DLD1 (cell line): Measurements from ENCODE around the gene MCAT.
"Not testable (repeated sequence)": the region's sequence is repeated elsewhere in the genome, so short reads cannot be mapped to it uniquely, and the experiment has no call there.

Experiments used
- in situ Hi-C: cut with HindIII; loops from 2 replicates; pipeline ENCODE4 v1.10.0; 2017; ENCODE audit warnings: low sequenced_read_pairs

MCAT gene

DNA sequence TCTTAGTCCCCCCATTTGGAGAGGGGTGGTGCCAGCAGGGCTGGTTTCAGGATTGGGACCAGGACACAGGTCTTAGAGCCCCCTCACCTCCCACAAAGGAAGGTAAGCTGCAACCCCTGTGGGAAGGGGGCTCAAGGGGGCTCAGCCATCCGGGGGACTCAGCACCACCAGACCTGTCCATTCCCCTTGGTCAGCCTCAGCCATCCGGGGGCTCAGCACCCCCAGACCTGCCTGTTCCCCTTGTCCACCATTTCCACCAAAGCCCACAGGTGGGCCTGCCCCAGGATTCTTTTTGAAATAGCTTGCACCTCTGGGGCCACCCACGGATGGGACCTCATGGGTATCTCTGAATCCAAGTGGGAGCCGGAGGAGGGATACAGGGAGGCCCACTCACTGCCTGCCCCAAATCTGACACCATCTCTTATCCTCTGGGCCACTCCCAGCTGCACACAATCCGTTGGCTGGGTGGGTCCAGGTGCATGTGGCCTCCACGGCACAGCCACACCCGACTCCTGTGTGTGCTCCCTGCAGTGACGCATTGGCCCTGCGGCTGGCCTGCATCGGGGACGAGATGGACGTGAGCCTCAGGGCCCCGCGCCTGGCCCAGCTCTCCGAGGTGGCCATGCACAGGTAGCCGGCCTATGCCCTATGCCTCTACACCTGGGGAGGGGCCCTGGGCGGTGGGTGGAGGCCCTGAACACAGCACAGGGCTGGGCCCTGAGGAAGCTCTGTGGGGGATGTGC is 15.9 kb downstream of the MCAT start:
- in situ Hi-C loops = no loop called here

DNA sequence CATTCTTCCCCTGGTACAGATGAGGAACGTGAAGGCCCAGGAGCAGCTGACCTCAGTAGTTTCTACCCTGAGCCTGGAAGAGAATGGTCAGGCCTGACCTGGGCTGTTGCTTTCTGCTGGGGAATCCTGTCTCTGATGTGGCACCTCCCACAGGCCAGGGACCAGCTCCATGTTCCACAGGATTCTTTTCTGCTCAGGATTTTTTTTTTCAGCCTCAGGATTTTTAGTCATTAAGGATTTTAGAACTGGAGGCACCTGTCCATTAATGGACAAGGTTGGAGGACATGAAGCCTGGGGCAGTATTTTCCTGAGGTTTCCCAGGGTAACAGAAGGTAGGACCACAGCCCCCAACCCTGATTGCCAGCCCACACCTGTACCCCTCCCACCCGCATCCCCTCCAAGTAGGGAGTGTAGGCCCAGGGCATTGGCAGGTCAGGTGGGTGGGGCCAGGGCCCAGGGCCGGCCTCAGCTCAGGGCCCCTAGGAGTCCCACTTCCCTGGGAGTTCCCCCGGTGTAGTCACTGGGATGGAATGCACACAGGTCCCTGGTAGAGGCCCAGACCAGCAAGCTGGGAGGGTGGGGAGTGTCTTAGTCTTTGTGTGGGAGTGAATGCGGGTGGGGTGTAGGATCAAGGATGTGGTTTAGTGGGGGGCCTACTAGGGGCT is 16.6 kb downstream of the MCAT start:
- in situ Hi-C loops = no loop called here

DNA sequence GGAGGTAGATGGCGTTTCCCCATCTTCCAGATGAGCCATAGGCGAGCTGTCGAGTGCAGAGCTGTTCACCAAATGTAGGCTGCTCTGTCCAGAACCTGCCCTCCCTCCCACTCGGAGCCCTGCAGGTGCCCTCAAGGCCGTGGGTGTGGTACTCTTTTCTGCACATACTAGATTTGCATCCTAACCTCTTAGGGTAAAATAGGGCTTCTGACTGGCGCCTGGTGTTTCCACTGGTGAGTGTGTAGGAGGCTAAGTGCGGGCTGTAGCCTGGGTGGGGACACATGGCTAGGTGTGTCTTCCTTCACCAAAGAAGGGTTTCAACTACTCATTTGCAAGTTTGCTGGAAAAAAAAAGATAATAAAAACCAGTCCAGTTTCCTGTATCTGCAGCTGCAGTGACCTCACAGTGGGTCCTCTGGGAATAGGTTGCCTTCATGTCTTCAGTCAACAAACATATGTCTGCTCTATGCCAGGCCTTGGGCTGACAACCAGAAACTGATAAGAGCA is 24.2 kb downstream of the MCAT start:
- in situ Hi-C loops = no loop called here

- in situ Hi-C loops = no loop called here
These were observed 25.0 kb downstream of the MCAT start for GRCh38 chr22:43118024-43118849.

DNA sequence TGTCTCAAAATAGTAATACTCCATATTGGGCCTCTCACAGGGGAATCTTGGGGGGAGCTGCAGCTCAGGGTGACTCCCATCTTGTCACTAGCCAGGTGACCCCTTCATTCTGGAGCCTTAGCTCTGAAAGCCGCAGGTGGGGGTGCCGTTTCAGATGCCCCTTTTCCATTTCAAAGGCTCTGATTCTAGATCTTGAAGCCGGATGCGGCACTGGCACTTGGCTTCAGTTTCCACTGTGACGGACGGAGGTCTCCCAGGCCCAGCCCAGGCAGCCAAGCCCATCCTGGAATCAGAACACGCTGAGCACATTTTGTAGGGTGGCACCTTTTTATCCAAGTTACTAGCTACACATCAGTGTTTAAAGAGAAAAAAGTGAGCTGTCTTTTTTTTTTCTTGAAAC is 26.3 kb downstream of the MCAT start:
- in situ Hi-C loops = no loop called here

GRCh38 chr22:43114958-43115357 is 28.2 kb downstream of the MCAT start:
- in situ Hi-C loops = no loop called here

- in situ Hi-C loops = no loop called here
These were observed 29.5 kb downstream of the MCAT start for GRCh38 chr22:43113526-43114251.

- in situ Hi-C loops = no loop called here
These were observed 32.1 kb downstream of the MCAT start for GRCh38 chr22:43110927-43111623.

GRCh38 chr22:43110444-43110926 is 32.7 kb downstream of the MCAT start, which contains the start of gene BIK:
BIK (plus strand) TSS chr22:43110750; CDS start chr22:43124023, 13,273 bp downstream.
- in situ Hi-C loops = no loop called here

- in situ Hi-C loops = no loop called here
These were observed 33.2 kb downstream of the MCAT start for GRCh38 chr22:43109921-43110443.

DNA sequence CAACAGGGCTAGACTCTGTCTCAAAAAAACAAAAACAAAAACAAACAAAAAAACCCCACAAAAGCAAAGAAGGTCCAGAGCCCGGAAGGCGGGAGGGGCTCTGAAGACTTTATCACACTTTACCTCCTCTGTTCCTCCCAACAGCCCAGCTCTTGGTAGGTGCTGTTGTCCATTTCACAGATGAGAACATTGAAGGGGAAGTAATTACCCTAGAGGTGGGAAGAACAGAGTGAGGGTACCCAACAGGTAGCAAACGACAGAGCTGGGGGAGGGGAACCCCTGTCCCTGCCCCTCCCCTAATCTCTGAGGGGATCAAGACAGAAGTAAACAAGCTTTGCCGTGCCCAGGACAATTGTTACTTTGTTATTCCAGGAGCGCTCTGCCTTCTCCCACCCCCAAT is 33.7 kb downstream of the MCAT start:
- in situ Hi-C loops = no loop called here

DNA sequence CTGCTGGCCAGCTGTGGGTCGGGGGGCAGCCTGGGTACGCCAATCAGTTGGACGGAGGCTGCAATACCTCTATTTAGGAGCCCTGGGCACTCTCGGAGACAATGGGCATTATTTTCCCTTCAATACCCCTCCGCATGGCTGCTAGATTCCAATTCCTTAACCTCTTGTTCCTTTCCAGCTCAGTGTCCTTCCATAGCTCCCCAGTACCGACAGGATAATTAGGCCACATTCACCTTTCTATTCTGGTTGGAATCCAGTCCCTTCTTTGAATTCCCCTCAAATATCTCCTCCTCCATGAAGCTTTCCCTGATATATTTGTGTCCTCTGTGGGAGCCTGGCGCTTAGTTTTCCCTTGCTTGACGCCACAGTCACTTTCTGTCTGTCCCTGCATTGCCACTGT is 36.9 kb downstream of the MCAT start:
- in situ Hi-C loops = no loop called here

DNA sequence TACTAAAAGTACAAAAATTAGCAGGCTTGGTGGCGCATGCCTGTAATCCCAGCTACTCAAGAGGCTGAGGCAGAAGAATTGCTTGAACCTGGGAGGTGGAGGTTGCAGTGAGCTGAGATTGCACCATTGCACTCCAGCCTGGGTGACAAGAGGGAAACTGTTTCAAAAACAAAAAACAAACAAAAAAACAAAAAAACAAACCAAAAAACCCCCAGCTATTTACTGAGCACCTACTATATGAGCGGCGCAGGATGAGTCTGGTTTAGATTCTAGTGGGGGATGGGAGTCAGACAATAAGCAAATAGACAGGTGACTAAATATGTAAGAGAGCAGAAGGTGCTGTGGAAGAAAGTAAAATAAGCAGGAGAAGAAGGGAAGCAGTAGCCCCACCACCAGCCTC is 38.2 kb downstream of the MCAT start:
- in situ Hi-C loops = not testable (repeated sequence)

- in situ Hi-C loops = not testable (repeated sequence)
These were observed 39.1 kb downstream of the MCAT start for GRCh38 chr22:43104056-43104625.

GRCh38 chr22:43101306-43101705 is 41.9 kb downstream of the MCAT start:
- in situ Hi-C loops = no loop called here

DNA sequence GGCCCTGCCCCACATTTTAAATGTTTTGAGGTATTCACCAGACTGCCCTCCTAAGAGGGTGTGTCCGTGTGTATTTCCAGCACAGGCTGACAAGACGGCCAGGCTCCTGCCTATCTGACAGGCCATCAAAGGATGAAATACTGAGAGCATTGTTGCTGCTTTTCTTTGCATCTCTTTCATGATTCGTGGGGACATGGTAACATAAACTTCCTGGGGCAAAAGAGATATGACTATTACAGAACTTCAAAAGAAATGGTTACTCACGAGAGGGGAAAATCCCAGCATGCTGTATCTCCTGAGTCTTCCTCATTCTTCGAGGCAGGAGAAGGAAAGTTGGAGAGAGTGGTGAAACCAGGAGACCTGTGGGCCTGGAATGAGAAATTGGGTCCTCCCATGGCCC is 43.0 kb downstream of the MCAT start:
- in situ Hi-C loops = no loop called here

DNA sequence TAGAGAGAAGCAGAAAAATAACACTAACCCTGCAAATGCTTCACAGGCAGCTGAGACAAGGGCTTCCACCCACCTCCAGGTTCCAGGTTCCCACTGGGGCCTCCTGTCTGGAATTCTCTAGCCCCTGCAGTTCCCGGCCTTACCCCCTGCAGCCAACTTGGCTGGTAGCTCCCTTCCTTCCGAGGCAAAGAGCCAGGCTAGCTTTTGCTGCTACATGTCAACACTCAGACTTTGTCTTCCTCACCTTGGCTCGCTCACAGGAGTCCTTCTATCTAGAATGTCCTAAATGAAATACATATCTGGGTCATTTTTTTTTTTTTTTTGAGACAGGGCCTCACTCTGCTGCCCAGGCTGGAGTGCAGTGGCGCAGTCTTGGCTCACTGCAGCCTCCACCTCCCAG is 44.1 kb downstream of the MCAT start:
- in situ Hi-C loops = no loop called here

GRCh38 chr22:43098356-43098755 is 44.8 kb downstream of the MCAT start:
- in situ Hi-C loops = no loop called here

DNA sequence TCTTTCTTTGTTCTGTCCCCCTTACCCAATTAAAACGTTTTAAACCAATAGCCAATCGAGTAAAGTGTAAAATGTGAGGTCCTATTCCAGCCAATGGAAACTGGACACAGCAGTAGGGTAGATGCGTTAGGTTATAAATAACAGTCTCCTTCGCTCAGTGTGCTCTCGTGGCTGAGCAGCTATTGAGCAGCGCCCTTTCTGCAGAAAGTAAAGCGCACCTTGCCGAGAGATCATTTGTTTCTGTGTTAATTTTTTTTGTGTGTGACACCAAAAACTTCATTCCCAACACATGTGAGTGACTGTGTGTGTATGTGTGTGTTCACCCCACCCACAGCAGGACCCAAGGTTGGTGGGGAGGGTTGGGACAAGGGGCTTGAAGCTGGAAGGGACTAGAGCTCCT is 46.8 kb downstream of the MCAT start:
- in situ Hi-C loops = no loop called here
